HG03025 (cell line): ENCODE data around the gene CEACAM3.

Experiments
- ATAC-seq: cut with Tn5 transposase; IDR thresholded peaks from one replicate; pipeline ENCODE4 v1.9.1; 2021; ENCODE audit warnings: mild to moderate bottlenecking, moderate library complexity; ENCODE audit not compliant: unreplicated experiment, low FRiP score

Gene CEACAM3

DNA sequence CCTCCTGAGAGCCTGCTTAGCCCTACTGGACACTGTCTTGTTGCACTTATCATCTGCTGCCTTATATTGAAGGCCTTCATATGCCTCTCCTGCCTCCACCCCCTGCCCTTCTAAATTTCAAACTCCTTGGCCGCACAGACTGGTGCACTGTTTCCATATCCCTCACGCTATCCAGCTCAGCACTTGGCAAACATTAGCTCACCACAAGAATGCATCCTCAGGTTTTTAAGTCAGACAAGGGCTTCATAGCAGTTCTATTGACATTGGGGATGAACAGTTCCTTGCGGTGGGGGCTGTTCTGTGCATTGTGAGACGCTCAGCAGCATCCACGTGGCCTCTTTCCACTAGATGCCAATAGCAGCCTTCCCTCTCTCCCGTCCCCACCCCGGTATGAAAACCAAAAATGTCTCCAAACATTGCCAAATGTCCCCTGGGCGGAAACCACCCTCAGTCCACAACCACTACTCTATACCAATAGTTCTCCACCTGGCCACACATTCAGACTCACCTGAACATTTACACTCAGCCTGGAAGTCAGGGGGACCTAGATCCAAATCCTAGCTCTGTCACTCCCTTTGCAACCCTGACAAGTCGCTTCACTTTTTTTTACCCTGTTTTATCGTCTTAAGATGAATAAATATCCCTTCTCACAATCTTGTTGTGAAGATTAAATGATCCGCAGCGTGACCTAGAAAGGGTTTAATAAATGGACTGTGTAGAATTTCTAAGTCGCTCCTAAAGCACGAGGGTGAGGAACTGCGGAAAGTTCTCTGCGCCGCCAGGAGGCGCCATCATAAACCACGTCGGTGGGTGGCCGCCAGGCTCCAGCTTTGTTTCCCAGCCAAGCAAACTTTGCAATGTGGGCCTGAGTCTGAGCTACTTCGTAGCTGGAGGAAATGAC lies 3.6 kb upstream of the CEACAM3 start:
- no peak for ATAC-seq

- ATAC-seq, result no peak
Observed at GRCh38 chr19:41793414-41793727, 3.0 kb upstream of the CEACAM3 start.

DNA sequence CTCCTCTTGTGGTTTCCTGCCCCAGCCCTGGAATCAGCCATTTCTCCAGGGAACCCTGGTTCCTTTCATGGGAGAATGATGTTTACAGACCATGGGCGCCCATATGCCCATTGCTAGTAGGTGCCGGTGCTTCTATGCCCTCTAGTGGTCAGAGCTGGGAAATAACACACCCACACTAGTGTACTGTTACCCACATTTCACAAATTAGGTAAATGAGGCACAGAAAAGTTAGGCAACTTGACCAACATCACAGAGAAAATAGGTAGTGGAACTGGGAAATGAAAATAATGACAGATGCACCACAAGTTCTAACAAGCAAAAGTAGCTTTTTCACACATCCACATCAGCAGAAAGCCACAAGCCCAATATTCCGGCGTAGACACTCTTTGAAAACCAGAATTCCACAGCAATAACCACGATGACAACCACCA lies 1.3 kb upstream of the CEACAM3 start:
- ATAC-seq, result no peak

GRCh38 chr19:41796901-41797300 lies 514 bp downstream of the CEACAM3 start:
- ATAC-seq, result no peak

- no peak for ATAC-seq
Observed at GRCh38 chr19:41799444-41800000, 3.1 kb downstream of the CEACAM3 start.

DNA sequence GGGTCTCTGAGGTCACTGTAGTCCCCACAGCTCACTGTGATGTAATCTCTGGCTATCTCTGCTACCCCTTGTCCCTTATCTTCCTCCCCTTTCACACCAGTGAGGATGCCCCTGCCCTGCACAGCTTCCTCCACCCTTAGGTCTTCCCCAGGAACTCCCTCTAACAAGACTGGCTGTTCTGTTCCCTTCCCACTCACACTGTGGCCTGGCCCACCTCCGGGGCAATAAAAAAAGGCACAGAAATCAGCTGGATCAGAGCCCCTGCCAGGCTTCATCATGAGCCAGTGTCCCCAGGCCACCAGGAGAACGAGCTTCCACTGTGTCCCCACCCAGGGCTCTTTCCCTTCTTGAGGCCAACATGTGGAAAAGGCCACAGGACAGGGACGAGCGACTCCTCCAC lies 4.6 kb downstream of the CEACAM3 start:
- ATAC-seq, result no peak

GRCh38 chr19:41801792-41802211 lies 5.4 kb downstream of the CEACAM3 start:
- no peak for ATAC-seq

DNA sequence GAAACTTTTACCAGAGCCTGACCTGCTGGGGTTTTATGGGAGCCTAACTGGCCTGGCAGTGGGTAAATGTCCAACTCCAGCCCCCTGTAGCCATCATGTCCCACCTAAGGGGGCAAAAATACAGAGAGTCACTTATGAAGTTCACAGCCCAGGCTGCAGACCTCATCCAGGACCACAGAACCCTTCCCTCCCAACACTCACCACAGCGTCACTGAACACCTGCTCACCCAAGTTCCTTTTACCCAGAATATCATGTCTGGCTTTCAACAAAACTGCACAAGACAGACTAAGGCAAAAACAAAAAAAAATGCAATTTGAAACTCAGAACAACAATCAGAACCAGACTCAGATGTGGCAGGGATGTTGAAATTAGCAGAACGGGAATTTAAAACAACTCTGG lies 6.4 kb downstream of the CEACAM3 start:
- ATAC-seq, result no peak

DNA sequence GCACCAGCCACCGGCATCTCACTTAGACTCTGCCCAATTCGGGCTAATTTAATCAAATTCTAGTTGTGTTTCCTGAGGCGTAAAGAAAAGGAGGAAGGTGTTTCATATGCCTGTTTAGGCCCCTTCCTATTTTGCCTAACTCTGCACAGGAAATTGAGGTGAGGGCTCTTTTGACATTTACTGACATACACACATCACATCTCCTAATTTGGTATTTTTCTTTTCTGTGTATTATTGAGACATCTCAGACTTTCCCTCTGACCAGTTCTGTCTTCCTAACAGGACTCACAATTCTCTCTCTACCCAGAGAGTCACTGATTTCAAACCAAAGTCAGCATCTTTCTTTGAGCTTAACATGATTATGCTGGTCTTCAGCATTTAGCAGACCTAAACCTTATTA lies 7.9 kb downstream of the CEACAM3 start:
- ATAC-seq, result no peak

DNA sequence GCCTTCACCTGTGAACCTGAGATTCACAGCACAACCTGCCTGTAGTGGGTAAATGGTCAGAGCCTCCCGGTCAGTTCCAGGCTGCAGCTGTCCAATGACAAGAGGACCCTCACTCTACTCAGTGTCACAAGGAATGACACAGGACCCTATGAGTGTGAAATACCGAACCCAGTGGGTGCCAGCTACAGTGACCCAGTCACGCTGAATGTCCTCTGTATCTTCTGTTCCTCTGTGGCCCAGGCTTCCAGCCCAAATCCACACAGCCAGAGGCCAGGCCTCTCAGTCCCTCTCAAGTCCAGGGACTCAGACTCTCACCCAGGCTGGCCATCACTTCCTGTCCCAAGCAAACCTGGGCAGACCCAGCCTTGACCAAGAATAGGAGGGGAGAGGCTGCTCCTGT lies 10.8 kb downstream of the CEACAM3 start:
- ATAC-seq, result no peak

DNA sequence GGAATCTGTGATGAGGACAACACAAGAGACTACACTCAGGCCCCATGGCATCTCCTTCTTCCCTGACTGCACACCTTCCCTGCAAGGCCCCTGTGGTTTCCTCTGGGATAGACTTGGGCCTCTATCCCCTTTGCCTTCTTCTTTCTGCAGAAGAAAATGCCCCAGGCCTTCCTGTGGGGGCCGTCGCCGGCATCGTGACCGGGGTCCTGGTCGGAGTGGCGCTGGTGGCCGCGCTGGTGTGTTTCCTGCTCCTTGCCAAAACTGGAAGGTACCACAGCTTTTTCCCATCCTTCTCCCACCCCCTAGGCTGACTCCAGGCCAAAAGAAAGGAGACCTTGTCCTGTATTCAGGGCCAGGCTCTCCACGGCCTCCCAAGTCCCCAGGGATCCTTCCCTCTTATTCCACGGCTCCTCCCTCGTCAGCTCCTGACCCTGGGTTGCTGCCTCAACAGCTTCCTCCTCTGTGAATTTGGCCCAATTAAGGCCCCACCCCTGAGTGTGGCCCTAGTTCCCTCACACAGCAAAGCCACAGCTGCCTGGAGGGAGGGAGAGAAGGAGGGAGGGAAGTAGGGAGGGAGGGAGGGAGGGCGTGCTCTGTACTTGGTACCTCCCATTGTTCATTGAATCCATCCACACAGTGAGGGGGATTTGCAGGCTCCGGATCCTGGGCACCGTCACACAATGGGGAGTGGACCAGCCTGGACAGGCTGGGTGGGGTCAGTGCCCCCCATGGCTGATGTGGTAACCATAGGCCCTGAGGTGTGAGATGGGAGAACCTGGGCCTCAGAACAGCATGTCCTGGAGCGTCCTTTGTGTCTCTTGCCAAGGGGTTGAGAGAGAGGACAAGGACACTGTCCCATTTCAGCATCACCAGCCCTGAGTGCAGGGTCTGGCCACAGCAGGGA lies 12.5 kb downstream of the CEACAM3 start:
- no peak for ATAC-seq

DNA sequence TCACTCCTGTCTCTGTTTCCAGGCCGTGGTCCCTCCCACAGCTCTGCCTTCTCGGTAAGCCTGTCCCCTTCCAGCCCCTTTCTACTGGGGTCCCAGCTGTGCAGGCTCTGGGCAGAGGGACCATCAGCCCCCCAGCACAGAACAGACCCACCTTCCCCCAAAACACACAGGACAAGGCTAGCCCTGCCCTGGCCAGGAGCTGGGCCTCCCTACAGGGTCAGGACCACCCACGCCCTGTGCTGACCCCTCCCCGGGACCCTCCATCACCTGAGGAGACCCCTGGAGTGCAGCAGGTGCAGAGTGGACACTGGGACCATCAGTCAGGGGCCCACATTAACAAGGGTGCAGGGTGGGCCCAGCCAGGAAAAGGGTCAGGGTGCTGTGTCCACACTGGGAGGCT lies 13.9 kb downstream of the CEACAM3 start:
- no peak for ATAC-seq

GRCh38 chr19:41811036-41811435 lies 14.6 kb downstream of the CEACAM3 start:
- no peak for ATAC-seq

GRCh38 chr19:41811981-41812380 lies 15.6 kb downstream of the CEACAM3 start:
- ATAC-seq, result no peak

DNA sequence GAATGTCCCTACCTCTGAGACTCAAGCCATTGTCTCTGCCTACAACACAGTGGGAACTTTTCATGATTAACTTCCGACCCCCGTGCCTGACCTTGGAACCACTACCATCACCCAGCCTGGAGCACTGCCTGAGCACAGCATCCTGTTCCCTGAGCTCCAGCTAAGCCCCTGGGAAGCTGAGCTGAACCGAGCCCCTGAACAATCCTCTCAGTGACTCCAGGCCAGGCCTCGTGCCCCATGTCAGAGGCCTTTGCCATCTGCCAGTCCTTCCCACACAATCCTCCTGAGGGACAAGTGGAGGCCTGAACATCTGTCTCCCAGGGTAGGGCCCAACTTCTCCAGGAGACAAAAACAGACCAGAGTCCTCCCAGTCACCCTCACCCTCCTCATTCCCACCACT lies 17.5 kb downstream of the CEACAM3 start:
- no peak for ATAC-seq

DNA sequence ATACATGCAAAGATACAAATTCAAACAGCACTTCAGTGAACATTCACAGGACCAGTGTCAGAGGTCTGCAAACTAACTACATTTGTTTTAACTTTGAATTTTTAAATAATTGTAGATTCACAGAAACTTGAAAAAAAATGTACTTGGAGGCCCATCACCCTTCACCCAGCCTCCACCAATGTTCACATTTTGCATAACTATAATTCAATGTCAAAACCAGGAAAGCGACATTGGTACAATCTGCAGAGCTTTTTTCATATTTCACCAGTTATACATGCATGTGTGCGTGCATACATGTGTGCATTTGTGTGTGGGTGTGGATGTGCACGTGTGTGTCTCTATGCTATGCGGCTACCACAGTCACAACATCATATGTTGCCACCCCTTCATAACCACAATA lies 18.9 kb downstream of the CEACAM3 start:
- no peak for ATAC-seq

- no peak for ATAC-seq
Observed at GRCh38 chr19:41816761-41817160, 20.4 kb downstream of the CEACAM3 start.

DNA sequence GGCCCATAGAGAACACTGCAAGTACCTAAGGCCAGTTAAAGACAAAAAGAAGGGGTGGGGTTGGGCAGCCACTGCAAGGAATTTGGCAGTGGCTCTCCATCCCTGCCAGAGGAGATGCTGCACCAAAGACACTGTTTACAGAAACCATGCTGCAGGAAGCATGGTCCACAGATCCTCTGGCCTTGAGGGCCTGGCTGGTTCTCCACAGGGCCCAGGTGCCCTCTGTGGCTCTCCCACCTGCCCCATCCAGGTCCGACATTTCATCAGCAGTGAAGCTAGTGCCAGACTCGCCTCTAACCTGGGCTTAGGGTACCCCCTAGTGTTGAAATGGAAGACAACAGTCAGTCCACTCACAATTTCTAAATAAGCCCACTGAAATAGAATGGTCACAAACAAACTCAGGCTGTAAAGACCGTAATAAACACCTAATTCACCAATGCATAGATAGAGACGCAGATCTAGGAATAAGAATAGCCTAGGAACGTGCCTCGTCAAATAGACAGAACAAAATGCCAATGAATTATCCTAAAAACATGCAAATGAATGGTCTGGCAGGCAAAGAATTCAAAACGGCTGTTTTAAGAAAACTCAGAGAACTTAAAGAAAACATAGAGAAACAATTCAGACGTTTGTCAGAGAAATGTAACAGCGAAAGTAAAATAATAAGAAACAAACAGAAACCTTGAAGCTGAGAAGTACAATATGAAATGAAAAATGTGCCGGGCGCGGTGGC lies 24.8 kb downstream of the CEACAM3 start:
- ATAC-seq, result no peak

DNA sequence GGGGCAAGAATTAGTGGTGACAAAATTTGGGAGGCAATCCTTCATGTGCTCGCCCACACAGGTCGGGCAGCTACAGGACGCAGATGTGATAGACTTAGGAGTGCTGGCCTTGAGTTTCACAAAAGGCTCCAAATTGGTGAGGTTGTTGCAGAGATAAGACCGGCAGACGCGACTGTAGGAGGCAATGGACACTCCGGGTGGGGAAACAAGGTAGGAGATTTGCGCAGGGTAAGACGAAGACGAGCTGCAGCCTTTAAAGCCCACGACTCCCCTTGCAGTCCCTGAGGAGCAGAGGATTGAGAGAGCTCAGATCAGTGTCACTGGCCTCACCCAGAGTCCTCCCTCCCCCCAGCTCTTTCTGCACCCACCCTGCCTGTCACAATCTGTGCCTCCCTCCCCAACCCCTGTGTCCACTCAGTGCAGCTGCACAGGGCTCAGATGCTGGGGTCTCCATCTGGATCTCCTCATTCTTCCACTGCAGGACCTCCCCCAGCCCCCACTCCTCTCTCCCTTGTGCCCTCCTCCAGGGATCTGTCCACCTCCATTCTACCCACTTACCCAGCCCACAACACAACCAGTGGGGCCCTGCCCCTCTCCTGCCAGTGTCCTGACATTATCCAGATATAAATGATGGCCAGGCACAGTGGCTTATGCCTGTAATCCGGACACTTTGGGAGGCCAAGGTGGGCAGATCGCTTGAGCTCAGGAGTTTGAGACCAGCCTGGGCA lies 41.8 kb downstream of the CEACAM3 start:
- no peak for ATAC-seq

GRCh38 chr19:41839211-41839610 lies 42.8 kb downstream of the CEACAM3 start:
- no peak for ATAC-seq
